ENCODE measurements around the gene EXD3. TPM values are rescaled to one million over a fixed set of nuclear protein-coding genes. Genes with fewer than 3 reads are reported as not detected.

The EXD3 gene
- total and polyA plus RNA-seq, 2 of the 13 experiments (the other 11 are each of a cell fraction or from before 2014, with no cell fraction given): 2.7 to 4.8 TPM

- Histone ChIP-seq H3K27ac (ENCODE audit: extremely low read length, insufficient read depth, low read length) (no peak overlapping the region), H4K20me1 (ENCODE audit: insufficient read depth, low read length) (no peaks in the 10 kb centered on the region), H3K9ac (ENCODE audit: insufficient read depth, low read depth, low read length) (peak overlapping the region; percentile 28; the same call in 1 of the 2 replicates), H3K4me1 (ENCODE audit: insufficient read depth, low read length) (peaks cover 54% of the 10 kb centered on the region), H3K27me3 (ENCODE audit: control insufficient read depth in 1 of 2, insufficient read depth in 2 of 2, low read length in 2 of 2) (peaks cover 0 to 3% of the 10 kb centered on the region in 2 experiments; a peak in 2 of 5 replicates), H3K79me2 (ENCODE audit: insufficient read depth, low read length) (no peaks in the 10 kb centered on the region), H3K9me3 (ENCODE audit: low read length) (no peaks in the 10 kb centered on the region), H3K4me3 (replicated peaks in 1 of 3; ENCODE audit: insufficient read depth in 1 of 3, low read depth in 2 of 3, low read length in 3 of 3) (peak overlapping the region in 1 of 3 experiments; percentile 51; a peak in 1 of 6 replicates), H3K4me2 (ENCODE audit: low read depth, low read length) (peak overlapping the region; percentile 66), H2AFZ (ENCODE audit: low read length) (no peak overlapping the region), H3K36me3 (replicated peaks in 1 of 2; ENCODE audit: control insufficient read depth in 1 of 2, insufficient read depth in 2 of 2, low read length in 2 of 2) (no peaks in the 10 kb centered on the region)
- no CpG with 5 or more reads among the region's 23 CpGs for WGBS (ENCODE audit: low lambda C conversion rate)
- BruUV-seq (replicated peaks): no TSS peak
- DNase-seq (ENCODE audit: low spot score): no peak
- in situ Hi-C loops (cut with HindIII; ENCODE audit: extremely low pct_ligation_motif_present, low pct_unique_long_range_greater_than_20kb) (no loop called here), intact Hi-C loops (cut with micrococcal nuclease; ENCODE audit: unreplicated experiment) (no loop called here)
- peak; percentile 10; the same call in 1 of the 3 replicates for ATAC-seq
- FAIRE-seq: no peak
- ChIA-PET POLR2A (no interaction called here), CTCF (ENCODE audit: low intra/inter-chr PET ratio, low total read pairs) (no interaction called here)
- no peak for TF ChIP-seq HMG20A (CRISPR knock-in tag; IDR thresholded peaks at IDR 0.05; ENCODE audit: borderline replicate concordance)
- TF ChIP-seq ZNF761 (CRISPR knock-in tag; conservative IDR thresholded peaks at IDR 0.05): no peak
- TF ChIP-seq SAP130 (CRISPR knock-in tag; IDR thresholded peaks at IDR 0.05; ENCODE audit: low read depth): peak; percentile 27
- no peak for TF ChIP-seq SYNCRIP (IDR thresholded peaks at IDR 0.05; ENCODE audit: insufficient read depth, low read depth, low read length)
- TF ChIP-seq POLR2AphosphoS2 (IDR thresholded peaks at IDR 0.05; ENCODE audit: low read depth, low read length): no peak
- peak; percentile 34; the same call in 1 of the 2 replicates for TF ChIP-seq HDAC1 (CRISPR knock-in tag; IDR thresholded peaks at IDR 0.05)
- TF ChIP-seq ZNF441 (CRISPR knock-in tag; IDR thresholded peaks at IDR 0.05; ENCODE audit: borderline replicate concordance): peak; percentile 30; the same call in 1 of the 2 replicates
- no peak for TF ChIP-seq CTCF (CRISPR knock-in tag; IDR thresholded peaks at IDR 0.05)
- no peak for TF ChIP-seq SOX5 (CRISPR knock-in tag; IDR thresholded peaks at IDR 0.05; ENCODE audit: borderline replicate concordance)
- 0 out of 2 replicates have a peak, but pooled peaks have one; percentile 39 for TF ChIP-seq ZFP37 (CRISPR knock-in tag; IDR thresholded peaks at IDR 0.05; ENCODE audit: borderline replicate concordance)
- TF ChIP-seq, protein P1, sequence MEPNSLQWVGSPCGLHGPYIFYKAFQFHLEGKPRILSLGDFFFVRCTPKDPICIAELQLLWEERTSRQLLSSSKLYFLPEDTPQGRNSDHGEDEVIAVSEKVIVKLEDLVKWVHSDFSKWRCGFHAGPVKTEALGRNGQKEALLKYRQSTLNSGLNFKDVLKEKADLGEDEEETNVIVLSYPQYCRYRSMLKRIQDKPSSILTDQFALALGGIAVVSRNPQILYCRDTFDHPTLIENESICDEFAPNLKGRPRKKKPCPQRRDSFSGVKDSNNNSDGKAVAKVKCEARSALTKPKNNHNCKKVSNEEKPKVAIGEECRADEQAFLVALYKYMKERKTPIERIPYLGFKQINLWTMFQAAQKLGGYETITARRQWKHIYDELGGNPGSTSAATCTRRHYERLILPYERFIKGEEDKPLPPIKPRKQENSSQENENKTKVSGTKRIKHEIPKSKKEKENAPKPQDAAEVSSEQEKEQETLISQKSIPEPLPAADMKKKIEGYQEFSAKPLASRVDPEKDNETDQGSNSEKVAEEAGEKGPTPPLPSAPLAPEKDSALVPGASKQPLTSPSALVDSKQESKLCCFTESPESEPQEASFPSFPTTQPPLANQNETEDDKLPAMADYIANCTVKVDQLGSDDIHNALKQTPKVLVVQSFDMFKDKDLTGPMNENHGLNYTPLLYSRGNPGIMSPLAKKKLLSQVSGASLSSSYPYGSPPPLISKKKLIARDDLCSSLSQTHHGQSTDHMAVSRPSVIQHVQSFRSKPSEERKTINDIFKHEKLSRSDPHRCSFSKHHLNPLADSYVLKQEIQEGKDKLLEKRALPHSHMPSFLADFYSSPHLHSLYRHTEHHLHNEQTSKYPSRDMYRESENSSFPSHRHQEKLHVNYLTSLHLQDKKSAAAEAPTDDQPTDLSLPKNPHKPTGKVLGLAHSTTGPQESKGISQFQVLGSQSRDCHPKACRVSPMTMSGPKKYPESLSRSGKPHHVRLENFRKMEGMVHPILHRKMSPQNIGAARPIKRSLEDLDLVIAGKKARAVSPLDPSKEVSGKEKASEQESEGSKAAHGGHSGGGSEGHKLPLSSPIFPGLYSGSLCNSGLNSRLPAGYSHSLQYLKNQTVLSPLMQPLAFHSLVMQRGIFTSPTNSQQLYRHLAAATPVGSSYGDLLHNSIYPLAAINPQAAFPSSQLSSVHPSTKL (CRISPR knock-in tag; IDR thresholded peaks at IDR 0.05): peak; percentile 28
- peak; percentile 71 for TF ChIP-seq MED1 (CRISPR knock-in tag; IDR thresholded peaks at IDR 0.05)
- no peak for TF ChIP-seq MED13 (CRISPR knock-in tag; IDR thresholded peaks at IDR 0.05)
- no peak for TF ChIP-seq CAMTA2 (CRISPR knock-in tag; IDR thresholded peaks at IDR 0.05; ENCODE audit: borderline replicate concordance)
- TF ChIP-seq ZNF589 (CRISPR knock-in tag; conservative IDR thresholded peaks at IDR 0.05): 0 out of 2 replicates have a peak, but pooled peaks have one; percentile 43
- TF ChIP-seq ZNF446 (CRISPR knock-in tag; IDR thresholded peaks at IDR 0.05): no peak
- no peak for TF ChIP-seq FOXM1 (CRISPR knock-in tag; IDR thresholded peaks at IDR 0.05)
- TF ChIP-seq ZFX (CRISPR knock-in tag; IDR thresholded peaks at IDR 0.05; ENCODE audit: low read depth): peak; percentile 54
- TF ChIP-seq FOSL2 (CRISPR knock-in tag; IDR thresholded peaks at IDR 0.05): peak; percentile 58; the same call in 1 of the 2 replicates
- 0 out of 2 replicates have a peak, but pooled peaks have one; percentile 26 for TF ChIP-seq ZNF431 (CRISPR knock-in tag; IDR thresholded peaks at IDR 0.05; ENCODE audit: borderline replicate concordance, low read depth)
These were observed 42.2 kb upstream of the EXD3 start for GRCh38 chr9:137465000-137465719.
